GM12878 (cell line): Measurements from ENCODE around the gene POT1.

Experiments
- EP300 ChIP-seq, 2 experiments: fragments of 150-350 bp in 1 of 2; IDR thresholded peaks; 2 replicates each; pipeline ENCODE4 v1.6.1; 2011 to 2012; ENCODE audit warnings: low read depth in 2 of 2, low read length in 2 of 2, borderline replicate concordance in 1 of 2, improper control_type of control experiment in 1 of 2, inconsistent platforms in 1 of 2; ENCODE audit not compliant: control insufficient read depth in 1 of 2
- EZH2 ChIP-seq: IDR thresholded peaks from 2 replicates; pipeline ENCODE4 v1.6.1; 2012; ENCODE audit warnings: low read depth, mild to moderate bottlenecking, control low read depth, inconsistent platforms, low read length, borderline replicate concordance; ENCODE audit not compliant: control insufficient read depth
- FOXK2 ChIP-seq: fragments of 450-650 bp; IDR thresholded peaks from 2 replicates; pipeline ENCODE4 v1.6.1; 2017; ENCODE audit warnings: mild to moderate bottlenecking, moderate library complexity
- KAT2A ChIP-seq: conservative IDR thresholded peaks from 2 replicates; pipeline ENCODE4 v1.6.1; 2011; ENCODE audit warnings: low read depth, low read length; ENCODE audit not compliant: control insufficient read depth
- MTA3 ChIP-seq: IDR thresholded peaks from 2 replicates; pipeline ENCODE4 v1.6.1; 2012; ENCODE audit warnings: low read length, inconsistent platforms, borderline replicate concordance
- MXI1 ChIP-seq: fragments of 150-350 bp; IDR thresholded peaks from 2 replicates; pipeline ENCODE4 v1.6.1; 2011; ENCODE audit warnings: low read depth, mild to moderate bottlenecking, inconsistent platforms, low read length, improper control_type of control experiment
- PAX5 ChIP-seq: IDR thresholded peaks from 2 replicates; pipeline ENCODE4 v1.6.1; 2011; ENCODE audit warnings: low read depth, low read length, borderline replicate concordance
- RELA ChIP-seq: fragments of 450-650 bp; IDR thresholded peaks from 2 replicates; pipeline ENCODE4 v1.8.0; 2014; ENCODE audit warnings: borderline replicate concordance; ENCODE audit not compliant: partially characterized antibody
- SREBF2 ChIP-seq: IDR thresholded peaks from 2 replicates; pipeline ENCODE4 v1.6.1; 2012; ENCODE audit warnings: mild to moderate bottlenecking, low read length
- TBL1XR1 ChIP-seq: IDR thresholded peaks from 2 replicates; pipeline ENCODE4 v1.6.1; 2012; ENCODE audit warnings: low read depth, low read length, improper control_type of control experiment
- TCF7 ChIP-seq: IDR thresholded peaks from 2 replicates; pipeline ENCODE4 v1.6.1; 2014; ENCODE audit warnings: antibody characterized with exemption, borderline replicate concordance
- TF ChIP-seq, protein P1 (sequence below): IDR thresholded peaks from 2 replicates; pipeline ENCODE4 v1.6.1; 2012; ENCODE audit warnings: improper control_type of control experiment, low read depth, low read length; ENCODE audit not compliant: insufficient replicate concordance
- TF ChIP-seq, protein P2 (sequence below), 3 experiments: IDR thresholded peaks in 2 of 3; conservative IDR thresholded peaks in 1 of 3; 2 replicates each; pipeline ENCODE4 v1.5.1; 2011; ENCODE audit warnings: low read depth in 3 of 3, low read length in 3 of 3, mild to moderate bottlenecking in 3 of 3, control low read depth in 2 of 3, moderate library complexity in 2 of 3, inconsistent platforms in 1 of 3, mixed read lengths in 1 of 3; ENCODE audit not compliant: control insufficient read depth in 2 of 3, insufficient read depth in 1 of 3; ENCODE audit errors: extremely low read depth in 1 of 3

DNA sequence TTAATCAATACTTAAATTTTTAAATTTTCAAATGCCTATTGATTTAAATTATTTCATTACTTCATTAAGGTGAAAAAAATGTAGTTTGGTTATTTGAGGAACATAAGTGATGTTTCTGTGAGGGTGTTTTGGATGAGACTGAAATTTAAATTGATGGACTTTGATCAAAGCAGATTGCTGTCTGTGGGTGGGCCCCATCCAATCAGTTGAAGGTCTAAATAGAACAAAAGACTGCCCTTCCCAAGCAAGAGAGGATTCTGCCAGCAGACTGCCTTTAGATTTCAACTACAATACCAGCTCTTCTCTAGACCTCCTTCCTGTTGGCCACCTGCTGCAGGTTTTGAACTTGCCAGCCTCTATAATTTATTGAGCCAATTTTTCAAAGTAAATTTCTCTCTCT lies 149.6 kb downstream of the POT1 start:
- TF ChIP-seq EZH2, result no peak
- no peak for TF ChIP-seq TCF7
- TF ChIP-seq EP300 (IDR thresholded peaks at IDR 0.05; ENCODE audit: borderline replicate concordance in 1 of 2, control insufficient read depth in 1 of 2, low read depth in 2 of 2, low read length in 2 of 2), result no peak
- TF ChIP-seq RELA, result no peak
- no peak for TF ChIP-seq FOXK2
- TF ChIP-seq, protein P1, sequence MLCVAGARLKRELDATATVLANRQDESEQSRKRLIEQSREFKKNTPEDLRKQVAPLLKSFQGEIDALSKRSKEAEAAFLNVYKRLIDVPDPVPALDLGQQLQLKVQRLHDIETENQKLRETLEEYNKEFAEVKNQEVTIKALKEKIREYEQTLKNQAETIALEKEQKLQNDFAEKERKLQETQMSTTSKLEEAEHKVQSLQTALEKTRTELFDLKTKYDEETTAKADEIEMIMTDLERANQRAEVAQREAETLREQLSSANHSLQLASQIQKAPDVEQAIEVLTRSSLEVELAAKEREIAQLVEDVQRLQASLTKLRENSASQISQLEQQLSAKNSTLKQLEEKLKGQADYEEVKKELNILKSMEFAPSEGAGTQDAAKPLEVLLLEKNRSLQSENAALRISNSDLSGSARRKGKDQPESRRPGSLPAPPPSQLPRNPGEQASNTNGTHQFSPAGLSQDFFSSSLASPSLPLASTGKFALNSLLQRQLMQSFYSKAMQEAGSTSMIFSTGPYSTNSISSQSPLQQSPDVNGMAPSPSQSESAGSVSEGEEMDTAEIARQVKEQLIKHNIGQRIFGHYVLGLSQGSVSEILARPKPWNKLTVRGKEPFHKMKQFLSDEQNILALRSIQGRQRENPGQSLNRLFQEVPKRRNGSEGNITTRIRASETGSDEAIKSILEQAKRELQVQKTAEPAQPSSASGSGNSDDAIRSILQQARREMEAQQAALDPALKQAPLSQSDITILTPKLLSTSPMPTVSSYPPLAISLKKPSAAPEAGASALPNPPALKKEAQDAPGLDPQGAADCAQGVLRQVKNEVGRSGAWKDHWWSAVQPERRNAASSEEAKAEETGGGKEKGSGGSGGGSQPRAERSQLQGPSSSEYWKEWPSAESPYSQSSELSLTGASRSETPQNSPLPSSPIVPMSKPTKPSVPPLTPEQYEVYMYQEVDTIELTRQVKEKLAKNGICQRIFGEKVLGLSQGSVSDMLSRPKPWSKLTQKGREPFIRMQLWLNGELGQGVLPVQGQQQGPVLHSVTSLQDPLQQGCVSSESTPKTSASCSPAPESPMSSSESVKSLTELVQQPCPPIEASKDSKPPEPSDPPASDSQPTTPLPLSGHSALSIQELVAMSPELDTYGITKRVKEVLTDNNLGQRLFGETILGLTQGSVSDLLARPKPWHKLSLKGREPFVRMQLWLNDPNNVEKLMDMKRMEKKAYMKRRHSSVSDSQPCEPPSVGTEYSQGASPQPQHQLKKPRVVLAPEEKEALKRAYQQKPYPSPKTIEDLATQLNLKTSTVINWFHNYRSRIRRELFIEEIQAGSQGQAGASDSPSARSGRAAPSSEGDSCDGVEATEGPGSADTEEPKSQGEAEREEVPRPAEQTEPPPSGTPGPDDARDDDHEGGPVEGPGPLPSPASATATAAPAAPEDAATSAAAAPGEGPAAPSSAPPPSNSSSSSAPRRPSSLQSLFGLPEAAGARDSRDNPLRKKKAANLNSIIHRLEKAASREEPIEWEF, result no peak
- no peak for TF ChIP-seq PAX5
- TF ChIP-seq MTA3, result no peak
- TF ChIP-seq TBL1XR1, result no peak
- TF ChIP-seq SREBF2, result no peak
- no peak for TF ChIP-seq KAT2A
- TF ChIP-seq, protein P2, sequence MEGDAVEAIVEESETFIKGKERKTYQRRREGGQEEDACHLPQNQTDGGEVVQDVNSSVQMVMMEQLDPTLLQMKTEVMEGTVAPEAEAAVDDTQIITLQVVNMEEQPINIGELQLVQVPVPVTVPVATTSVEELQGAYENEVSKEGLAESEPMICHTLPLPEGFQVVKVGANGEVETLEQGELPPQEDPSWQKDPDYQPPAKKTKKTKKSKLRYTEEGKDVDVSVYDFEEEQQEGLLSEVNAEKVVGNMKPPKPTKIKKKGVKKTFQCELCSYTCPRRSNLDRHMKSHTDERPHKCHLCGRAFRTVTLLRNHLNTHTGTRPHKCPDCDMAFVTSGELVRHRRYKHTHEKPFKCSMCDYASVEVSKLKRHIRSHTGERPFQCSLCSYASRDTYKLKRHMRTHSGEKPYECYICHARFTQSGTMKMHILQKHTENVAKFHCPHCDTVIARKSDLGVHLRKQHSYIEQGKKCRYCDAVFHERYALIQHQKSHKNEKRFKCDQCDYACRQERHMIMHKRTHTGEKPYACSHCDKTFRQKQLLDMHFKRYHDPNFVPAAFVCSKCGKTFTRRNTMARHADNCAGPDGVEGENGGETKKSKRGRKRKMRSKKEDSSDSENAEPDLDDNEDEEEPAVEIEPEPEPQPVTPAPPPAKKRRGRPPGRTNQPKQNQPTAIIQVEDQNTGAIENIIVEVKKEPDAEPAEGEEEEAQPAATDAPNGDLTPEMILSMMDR (IDR thresholded peaks at IDR 0.05 in 2 of 3, conservative IDR thresholded peaks at IDR 0.05 in 1 of 3; ENCODE audit: control insufficient read depth in 2 of 3, extremely low read depth in 1 of 3, insufficient read depth in 1 of 3, low read depth in 3 of 3, low read length in 3 of 3), result no peak
- no peak for TF ChIP-seq MXI1
